HFF-Myc (cell line): ENCODE data around the gene COL5A1.

ENCODE experiments used
- DNase-seq: peaks from one replicate; pipeline ENCODE4 v3.0.0-alpha.2; 2011; ENCODE audit warnings: low read depth; ENCODE audit errors: extremely low read depth
- H3K4me3 ChIP-seq: replicated peaks from 2 replicates; pipeline ENCODE4 v1.5.1; 2011; ENCODE audit warnings: low read depth, mild to moderate bottlenecking, control low read depth, low read length
- TF ChIP-seq, protein P1 (sequence below): IDR thresholded peaks from 2 replicates; pipeline ENCODE4 v1.5.1; 2012; ENCODE audit warnings: mild to moderate bottlenecking, low read depth, low read length, control low read depth; ENCODE audit errors: missing control alignments

COL5A1 gene

DNA sequence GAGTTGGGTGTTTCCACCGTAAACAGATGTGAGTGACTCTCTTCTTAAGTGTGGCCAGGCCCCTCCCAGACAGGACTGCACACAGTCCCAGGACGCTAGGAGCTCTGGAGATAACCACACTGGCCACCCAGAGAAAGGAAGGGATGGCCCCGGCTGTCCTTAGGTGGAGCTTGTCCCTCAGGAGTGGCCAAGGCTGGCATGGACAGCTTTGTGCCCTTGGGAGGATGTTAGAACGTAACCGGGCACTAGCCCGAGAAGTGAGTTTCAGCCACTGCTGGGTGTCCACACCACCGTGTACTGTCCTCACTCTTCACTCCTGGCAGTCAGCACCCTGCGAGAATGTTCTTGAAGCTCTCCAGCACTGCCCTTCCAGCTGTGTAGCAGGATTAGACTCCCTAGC lies 203.2 kb downstream of the COL5A1 start:
- TF ChIP-seq, protein P1, sequence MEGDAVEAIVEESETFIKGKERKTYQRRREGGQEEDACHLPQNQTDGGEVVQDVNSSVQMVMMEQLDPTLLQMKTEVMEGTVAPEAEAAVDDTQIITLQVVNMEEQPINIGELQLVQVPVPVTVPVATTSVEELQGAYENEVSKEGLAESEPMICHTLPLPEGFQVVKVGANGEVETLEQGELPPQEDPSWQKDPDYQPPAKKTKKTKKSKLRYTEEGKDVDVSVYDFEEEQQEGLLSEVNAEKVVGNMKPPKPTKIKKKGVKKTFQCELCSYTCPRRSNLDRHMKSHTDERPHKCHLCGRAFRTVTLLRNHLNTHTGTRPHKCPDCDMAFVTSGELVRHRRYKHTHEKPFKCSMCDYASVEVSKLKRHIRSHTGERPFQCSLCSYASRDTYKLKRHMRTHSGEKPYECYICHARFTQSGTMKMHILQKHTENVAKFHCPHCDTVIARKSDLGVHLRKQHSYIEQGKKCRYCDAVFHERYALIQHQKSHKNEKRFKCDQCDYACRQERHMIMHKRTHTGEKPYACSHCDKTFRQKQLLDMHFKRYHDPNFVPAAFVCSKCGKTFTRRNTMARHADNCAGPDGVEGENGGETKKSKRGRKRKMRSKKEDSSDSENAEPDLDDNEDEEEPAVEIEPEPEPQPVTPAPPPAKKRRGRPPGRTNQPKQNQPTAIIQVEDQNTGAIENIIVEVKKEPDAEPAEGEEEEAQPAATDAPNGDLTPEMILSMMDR: no peak
- DNase-seq: no peak

DNA sequence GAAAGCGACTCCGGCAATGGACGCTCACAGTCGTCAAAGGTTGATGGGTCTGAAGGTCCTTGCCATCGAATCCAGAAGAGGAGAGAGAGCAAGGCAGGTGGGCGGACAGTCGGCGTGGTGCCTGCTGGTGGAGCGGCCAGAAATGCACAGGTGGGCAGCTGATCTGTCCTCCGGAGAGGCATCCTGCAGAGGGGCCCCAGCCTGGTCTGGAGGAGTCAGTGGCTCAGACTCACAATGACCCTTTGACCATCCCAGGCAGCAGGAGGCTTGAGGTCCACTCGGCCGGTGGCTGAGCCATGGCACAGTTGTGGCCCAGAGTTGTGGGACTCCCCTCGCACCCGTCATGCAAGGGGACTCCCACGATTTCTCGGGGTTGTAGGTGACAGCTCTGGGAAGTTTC lies 204.6 kb downstream of the COL5A1 start:
- no peak overlapping the region for H3K4me3 ChIP-seq
- no peak for DNase-seq
- TF ChIP-seq, protein P1: no peak

More for the DNA sequence above, 203.2 kb downstream of the COL5A1 start:
- no peak overlapping the region for H3K4me3 ChIP-seq

DNA sequence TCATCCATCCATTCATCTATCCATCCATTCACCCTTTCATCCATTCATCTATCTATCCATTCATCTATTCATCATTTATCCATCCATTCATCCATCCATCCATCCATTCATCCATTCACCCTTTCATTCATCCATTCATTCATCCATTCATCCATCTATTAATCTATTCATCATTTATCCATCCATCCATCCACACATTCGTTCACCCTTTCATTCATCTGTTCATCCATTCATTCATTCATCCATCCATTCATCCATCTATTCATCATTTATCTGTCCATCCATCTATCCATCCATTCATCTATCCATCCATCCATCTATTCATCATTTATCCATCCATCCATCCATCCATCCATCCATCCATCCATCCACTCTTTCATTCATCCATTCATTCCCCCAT lies 205.1 kb downstream of the COL5A1 start:
- no peak for DNase-seq

DNA sequence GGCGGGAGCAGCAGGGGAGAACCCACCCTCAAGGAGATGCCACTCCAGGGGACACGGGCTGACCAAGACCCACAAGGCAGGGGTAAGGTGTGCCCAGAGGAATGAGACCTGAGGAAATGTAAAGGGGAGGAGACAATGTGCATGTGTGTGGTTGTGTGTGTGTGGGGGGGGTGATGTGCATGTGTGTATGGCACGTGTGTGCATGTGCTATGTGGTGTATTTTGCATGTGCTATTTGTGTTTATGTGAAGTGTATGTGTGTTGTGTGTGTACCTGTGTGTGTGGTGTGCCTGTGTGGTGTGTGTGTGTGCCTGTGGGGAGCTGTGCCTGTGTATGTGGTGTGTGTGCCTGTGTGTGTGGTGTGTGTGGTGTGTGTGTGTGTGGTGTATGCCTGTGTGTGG lies 205.5 kb downstream of the COL5A1 start:
- no peak overlapping the region for H3K4me3 ChIP-seq
- TF ChIP-seq, protein P1: no peak
- DNase-seq: no peak

More for the DNA sequence above, 205.1 kb downstream of the COL5A1 start:
- no peak overlapping the region for H3K4me3 ChIP-seq
- TF ChIP-seq, protein P1: no peak

DNA sequence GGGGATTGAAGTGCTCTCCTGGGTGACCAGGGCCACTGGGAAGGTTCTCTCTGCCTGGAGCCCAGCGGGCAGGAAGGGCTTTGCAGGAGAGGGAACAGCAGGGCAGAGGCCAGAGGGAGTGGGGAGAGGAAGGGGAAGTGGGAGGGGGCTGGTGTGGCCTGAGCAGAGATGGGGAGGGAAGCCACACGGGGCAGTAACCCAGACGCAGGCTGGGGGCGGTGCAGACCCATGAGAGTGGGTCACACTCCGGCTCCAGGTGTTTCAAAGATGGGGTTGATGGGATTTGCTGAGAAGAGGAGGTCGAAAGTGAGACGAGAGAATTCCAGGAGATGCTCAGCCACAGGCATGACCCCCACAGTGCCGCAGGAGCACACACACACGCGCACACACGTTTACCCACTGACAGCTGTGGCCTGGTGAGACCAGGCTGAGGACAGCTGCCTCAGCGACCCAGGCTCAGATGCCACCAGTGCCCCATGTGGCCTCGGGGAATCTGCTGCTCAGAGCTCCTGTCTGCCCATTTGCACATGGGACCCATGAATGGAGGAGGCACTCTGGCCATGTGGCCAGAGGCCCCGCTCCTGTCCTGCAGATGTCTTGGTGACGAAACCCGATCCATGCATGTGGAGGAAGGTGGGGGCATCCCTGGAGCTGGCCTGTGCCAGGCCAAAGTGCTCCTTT lies 206.3 kb downstream of the COL5A1 start:
- H3K4me3 ChIP-seq: no peak overlapping the region
- TF ChIP-seq, protein P1: no peak
- DNase-seq: no peak

DNA sequence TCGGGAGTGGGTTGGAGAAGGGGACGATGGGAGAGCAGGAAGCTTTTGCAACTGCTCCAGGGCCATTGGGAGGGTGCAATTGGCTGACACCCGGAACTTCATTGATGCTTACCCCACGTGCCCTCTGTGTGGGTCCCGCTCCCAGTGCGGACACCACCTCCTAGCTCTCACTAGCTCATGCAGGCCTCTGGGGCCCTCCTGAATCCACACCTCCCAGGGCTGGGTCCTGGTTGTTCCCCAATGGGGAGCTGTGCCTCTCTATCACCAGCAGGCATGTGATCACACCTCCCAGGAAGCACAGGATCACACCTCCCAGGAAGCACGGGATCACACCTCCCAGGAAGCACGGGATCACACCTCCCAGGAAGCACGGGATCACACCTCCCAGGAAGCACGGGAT lies 206.9 kb downstream of the COL5A1 start:
- no peak overlapping the region for H3K4me3 ChIP-seq
- DNase-seq: no peak
- TF ChIP-seq, protein P1: no peak

DNA sequence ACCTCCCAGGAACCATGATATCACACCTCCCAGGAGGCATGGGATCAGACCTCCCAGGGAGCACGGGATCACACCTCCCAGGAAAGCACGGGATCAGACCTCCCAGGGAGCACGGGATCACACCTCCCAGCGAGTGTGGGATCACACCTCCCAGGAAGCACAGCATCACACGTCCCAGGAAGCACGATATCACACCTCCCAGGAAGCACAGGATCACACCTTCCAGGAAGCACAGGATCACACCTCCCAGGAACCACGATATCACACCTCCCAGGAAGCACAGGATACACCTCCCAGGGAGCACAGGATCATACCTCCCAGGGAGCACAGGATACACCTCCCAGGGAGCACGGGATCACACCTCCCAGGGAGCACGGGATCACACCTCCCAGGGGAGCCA lies 209.0 kb downstream of the COL5A1 start:
- H3K4me3 ChIP-seq: no peak overlapping the region
- TF ChIP-seq, protein P1: no peak
- DNase-seq: no peak
